Measurements from ENCODE around the gene CACNA2D3.
A peak's percentile ranks its signal among the peaks of the same experiment; 100 is the strongest.

DNA sequence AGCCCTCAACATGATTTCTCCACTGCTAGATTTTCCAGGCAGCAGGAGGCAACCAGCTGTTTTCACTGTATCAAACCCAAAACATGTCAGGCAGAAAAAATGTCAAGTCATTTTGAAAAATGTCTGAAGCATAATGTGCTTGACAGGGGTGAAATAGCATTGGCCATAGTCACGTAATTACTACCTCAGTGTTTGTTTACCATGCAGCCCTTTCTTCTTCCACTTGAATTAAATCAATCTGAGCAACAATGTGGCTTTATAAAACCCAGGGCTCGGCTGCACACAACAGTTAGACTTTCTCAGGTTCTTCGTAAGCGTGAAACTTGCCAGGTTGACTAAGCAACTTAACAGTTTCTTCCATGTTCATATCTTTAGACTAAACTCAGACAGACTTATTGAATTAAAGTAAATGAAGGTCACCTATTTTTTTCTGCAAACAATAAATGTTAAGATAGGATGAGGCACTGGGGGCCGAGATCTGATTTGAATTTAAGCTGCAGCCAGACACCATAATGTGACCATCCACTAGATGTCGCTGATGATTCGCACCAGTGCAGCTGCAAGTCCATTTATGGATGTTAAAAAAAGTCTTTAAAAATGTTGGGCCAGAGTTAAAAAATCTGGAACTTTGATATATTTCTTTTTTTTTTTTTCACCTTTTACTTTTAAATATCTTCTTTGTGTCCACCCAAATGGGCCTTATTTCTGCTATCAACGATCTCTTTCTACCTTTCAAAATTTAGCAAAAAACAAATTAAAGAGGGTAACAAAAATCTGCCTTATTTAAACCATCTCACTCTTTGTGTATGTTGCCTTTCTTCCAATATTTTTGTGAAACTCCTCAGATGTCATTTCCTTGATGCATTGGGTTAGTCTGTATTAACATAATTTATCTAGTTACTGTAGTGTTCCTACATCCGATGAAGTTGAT lies 305.9 kb downstream of the CACNA2D3 start:
- TF ChIP-seq, protein P1, sequence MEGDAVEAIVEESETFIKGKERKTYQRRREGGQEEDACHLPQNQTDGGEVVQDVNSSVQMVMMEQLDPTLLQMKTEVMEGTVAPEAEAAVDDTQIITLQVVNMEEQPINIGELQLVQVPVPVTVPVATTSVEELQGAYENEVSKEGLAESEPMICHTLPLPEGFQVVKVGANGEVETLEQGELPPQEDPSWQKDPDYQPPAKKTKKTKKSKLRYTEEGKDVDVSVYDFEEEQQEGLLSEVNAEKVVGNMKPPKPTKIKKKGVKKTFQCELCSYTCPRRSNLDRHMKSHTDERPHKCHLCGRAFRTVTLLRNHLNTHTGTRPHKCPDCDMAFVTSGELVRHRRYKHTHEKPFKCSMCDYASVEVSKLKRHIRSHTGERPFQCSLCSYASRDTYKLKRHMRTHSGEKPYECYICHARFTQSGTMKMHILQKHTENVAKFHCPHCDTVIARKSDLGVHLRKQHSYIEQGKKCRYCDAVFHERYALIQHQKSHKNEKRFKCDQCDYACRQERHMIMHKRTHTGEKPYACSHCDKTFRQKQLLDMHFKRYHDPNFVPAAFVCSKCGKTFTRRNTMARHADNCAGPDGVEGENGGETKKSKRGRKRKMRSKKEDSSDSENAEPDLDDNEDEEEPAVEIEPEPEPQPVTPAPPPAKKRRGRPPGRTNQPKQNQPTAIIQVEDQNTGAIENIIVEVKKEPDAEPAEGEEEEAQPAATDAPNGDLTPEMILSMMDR (IDR thresholded peaks at IDR 0.05): peak; percentile 65 to 89 (median 70)
- TF ChIP-seq POLR2A (IDR thresholded peaks at IDR 0.05): no peak
